HCT116 (cell line): ENCODE data around the gene BTN1A1. TPM values are rescaled to one million over a fixed set of nuclear protein-coding genes. Genes with fewer than 3 reads are reported as not detected.

ENCODE experiments used
- ATAC-seq: fragments of 200-7000 bp; cut with Tn5 transposase; 2 replicates; pipeline ENCODE4 v1.9.1; 2020; ENCODE audit warnings: mild to moderate bottlenecking, moderate library complexity
- BruUV-seq: library from RNA; stranded (reverse); fragments of 400-500 nt; replicated peaks from 2 replicates; lab custom pipeline; 2021; lab: Mats Ljungman, UMichigan
- CTCF ChIA-PET: fragments of 300-600 bp; sonication (Branson Sonifier 250); formaldehyde crosslinking; loops from one replicate; lab custom pipeline; 2021; ENCODE audit warnings: antibody characterized with exemption; lab: Charles Lee
- POLR2A ChIA-PET: fragments of 300-600, 350-600 bp; sonication (Branson Sonifier 250); formaldehyde crosslinking; loops from one replicate; lab custom pipeline; 2021; ENCODE audit warnings: antibody characterized with exemption; lab: Charles Lee
- RAD21 ChIA-PET, 2 experiments: fragments of 300-600 bp; sonication (Branson Sonifier 250); formaldehyde crosslinking; loops; one replicate each; lab custom pipeline; 2023; ENCODE audit warnings: low total read pairs in 2 of 2; ENCODE audit not compliant: uncharacterized antibody in 2 of 2, unreplicated experiment in 2 of 2, low non-redundant PET in 1 of 2; lab: Charles Lee
- DNase-seq: peaks from one replicate; pipeline ENCODE4 v3.0.0-alpha.2; 2010; ENCODE audit warnings: low read depth, low spot score
- H2AFZ ChIP-seq: fragments of 200-600 bp; shearing (Covaris generic), sonication (generic); 2 replicates; pipeline ENCODE4 v1.6.1; 2017; ENCODE audit warnings: low read depth, mixed run types, mixed read lengths, antibody characterized with exemption, low read length; ENCODE audit not compliant: poor library complexity, severe bottlenecking
- H3K27ac ChIP-seq: 2 replicates; pipeline ENCODE4 v1.5.1; 2012; ENCODE audit warnings: low read depth, low read length
- H3K27me3 ChIP-seq: fragments of 200-600 bp; sonication (generic); 2 replicates; pipeline ENCODE4 v1.6.1; 2016; ENCODE audit warnings: mixed run types, low read length, mixed read lengths; ENCODE audit not compliant: insufficient read depth
- H3K36me3 ChIP-seq, 2 experiments: fragments of 200-500 bp in 1 of 2; fragments of 200-600 bp in 1 of 2; sonication (Bioruptor generic) in 1 of 2; sonication (generic) in 1 of 2; 2 replicates each; pipeline versions ENCODE4 v1.5.1 to v1.6.1; 2014 to 2016; ENCODE audit warnings: low read length in 2 of 2, inconsistent platforms in 1 of 2, mixed read lengths in 1 of 2, mixed run types in 1 of 2; ENCODE audit not compliant: insufficient read depth in 2 of 2, control insufficient read depth in 1 of 2
- H3K4me1 ChIP-seq, 2 experiments: fragments of 200-600 bp in 1 of 2; sonication (generic) in 1 of 2; 2 replicates each; pipeline versions ENCODE4 v1.5.1 to v1.6.1; 2012 to 2017; ENCODE audit warnings: low read length in 2 of 2, inconsistent platforms in 1 of 2, mild to moderate bottlenecking in 1 of 2, mixed read lengths in 1 of 2, mixed run types in 1 of 2, moderate library complexity in 1 of 2; ENCODE audit not compliant: insufficient read depth in 2 of 2, control insufficient read depth in 1 of 2
- H3K4me2 ChIP-seq: fragments of 200-600 bp; sonication (generic); 2 replicates; pipeline ENCODE4 v1.6.1; 2017; ENCODE audit warnings: mixed run types, low read length, mixed read lengths
- H3K4me3 ChIP-seq, 2 experiments: fragments of 200-600 bp in 1 of 2; sonication (generic) in 1 of 2; replicated peaks in 1 of 2; 2 replicates each; pipeline ENCODE4 v1.5.1; 2011 to 2016; ENCODE audit warnings: low read length in 2 of 2, control low read depth in 1 of 2, low read depth in 1 of 2, mild to moderate bottlenecking in 1 of 2, mixed read lengths in 1 of 2, mixed run types in 1 of 2
- H3K79me2 ChIP-seq: fragments of 200-600 bp; sonication (generic); 2 replicates; pipeline ENCODE4 v1.6.1; 2017; ENCODE audit warnings: mild to moderate bottlenecking, mixed run types, low read length, moderate library complexity, mixed read lengths; ENCODE audit not compliant: insufficient read depth
- H3K9ac ChIP-seq: fragments of 200-600 bp; sonication (generic); 2 replicates; pipeline ENCODE4 v1.6.1; 2016; ENCODE audit warnings: low read length, mixed read lengths
- H3K9me2 ChIP-seq: fragments of 200-600 bp; sonication (generic), shearing (Covaris generic); 2 replicates; pipeline ENCODE4 v1.6.1; 2017; ENCODE audit warnings: mixed run types, mild to moderate bottlenecking, moderate library complexity; ENCODE audit not compliant: insufficient read depth
- H3K9me3 ChIP-seq, 2 experiments: fragments of 200-500 bp in 1 of 2; fragments of 200-600 bp in 1 of 2; sonication (Bioruptor generic) in 1 of 2; sonication (generic) in 1 of 2; 2 replicates each; pipeline ENCODE4 v1.6.1; 2014 to 2017; ENCODE audit warnings: low read length in 2 of 2, mixed read lengths in 2 of 2, inconsistent platforms in 1 of 2, low read depth in 1 of 2, mild to moderate bottlenecking in 1 of 2, mixed run types in 1 of 2, moderate library complexity in 1 of 2; ENCODE audit not compliant: control insufficient read depth in 1 of 2, insufficient read depth in 1 of 2
- H4K20me1 ChIP-seq: fragments of 200-600 bp; sonication (generic), shearing (Covaris generic); 2 replicates; pipeline ENCODE4 v1.6.1; 2017; ENCODE audit warnings: mixed run types, mild to moderate bottlenecking, moderate library complexity; ENCODE audit not compliant: insufficient read depth
- CEBPB ChIP-seq: IDR thresholded peaks from 2 replicates; pipeline ENCODE4 v1.6.1; 2012; ENCODE audit warnings: low read depth
- CTCF ChIP-seq, 3 experiments: fragments of 200-600 bp in 1 of 3; sonication (generic) in 1 of 3; IDR thresholded peaks in 2 of 3; conservative IDR thresholded peaks in 1 of 3; 2 replicates each; pipeline ENCODE4 v1.5.1; 2012 to 2017; ENCODE audit warnings: low read depth in 2 of 3, low read length in 2 of 3, antibody characterized with exemption in 1 of 3, borderline replicate concordance in 1 of 3, control low read depth in 1 of 3, mild to moderate bottlenecking in 1 of 3, mixed read lengths in 1 of 3, mixed run types in 1 of 3, moderate library complexity in 1 of 3; ENCODE audit not compliant: insufficient read depth in 1 of 3
- EGR1 ChIP-seq: IDR thresholded peaks from 2 replicates; pipeline ENCODE4 v1.6.1; 2012; ENCODE audit warnings: low read depth
- FOSL1 ChIP-seq: IDR thresholded peaks from 2 replicates; pipeline ENCODE4 v1.6.1; 2012; ENCODE audit warnings: low read depth
- JUND ChIP-seq: IDR thresholded peaks from 2 replicates; pipeline ENCODE4 v1.6.1; 2012
- MAX ChIP-seq: IDR thresholded peaks from 2 replicates; pipeline ENCODE4 v1.6.1; 2012
- POLR2A ChIP-seq: IDR thresholded peaks from 2 replicates; pipeline ENCODE4 v1.7.0; 2011; ENCODE audit warnings: borderline replicate concordance; ENCODE audit not compliant: insufficient read depth, insufficient read length; ENCODE audit errors: extremely low read depth
- POLR2AphosphoS5 ChIP-seq: IDR thresholded peaks from 2 replicates; pipeline ENCODE4 v1.6.1; 2011; ENCODE audit warnings: mild to moderate bottlenecking, low read depth, low read length, moderate library complexity
- RAD21 ChIP-seq: IDR thresholded peaks from 2 replicates; pipeline ENCODE4 v1.6.1; 2012; ENCODE audit warnings: low read depth, mild to moderate bottlenecking
- REST ChIP-seq: IDR thresholded peaks from 2 replicates; pipeline ENCODE4 v1.6.1; 2012; ENCODE audit warnings: low read depth
- SIN3A ChIP-seq: IDR thresholded peaks from 2 replicates; pipeline ENCODE4 v1.6.1; 2012; ENCODE audit warnings: low read depth
- SP1 ChIP-seq: IDR thresholded peaks from 2 replicates; pipeline ENCODE4 v1.6.1; 2012; ENCODE audit warnings: low read depth
- SRF ChIP-seq: IDR thresholded peaks from 2 replicates; pipeline ENCODE4 v1.6.1; 2012; ENCODE audit warnings: low read depth
- TCF7L2 ChIP-seq: IDR thresholded peaks from 2 replicates; pipeline ENCODE4 v1.7.0; 2011; ENCODE audit warnings: borderline replicate concordance, inconsistent platforms; ENCODE audit not compliant: insufficient read depth, insufficient read length; ENCODE audit errors: extremely low read depth
- YY1 ChIP-seq: IDR thresholded peaks from 2 replicates; pipeline ENCODE4 v1.6.1; 2011; ENCODE audit warnings: low read length, low read depth, moderate library complexity, mild to moderate bottlenecking; ENCODE audit not compliant: insufficient replicate concordance; ENCODE audit errors: extremely low read depth
- ZBTB33 ChIP-seq: IDR thresholded peaks from 2 replicates; pipeline ENCODE4 v1.6.1; 2011; ENCODE audit warnings: mild to moderate bottlenecking, low read length, moderate library complexity; ENCODE audit not compliant: insufficient replicate concordance; ENCODE audit errors: extremely low read depth
- ZFX ChIP-seq: fragments of 450-650 bp; IDR thresholded peaks from 2 replicates; pipeline ENCODE4 v1.6.1; 2017
- ZNF274 ChIP-seq: fragments of 200-500 bp; sonication (Bioruptor generic); IDR thresholded peaks from 2 replicates; pipeline ENCODE4 v1.6.1; 2014; ENCODE audit warnings: mild to moderate bottlenecking, low read depth, low read length, inconsistent platforms
- intact Hi-C: fragments of 100-400 bp; cut with micrococcal nuclease; formaldehyde crosslinking; loops from 2 replicates; pipeline ENCODE4 v1.10.0; 2022
- total RNA-seq: library from RNA; stranded (reverse); gene quantifications from one replicate; pipeline ENCODE4 v1.2.1, GENCODE V29; 2021; ENCODE audit not compliant: unreplicated experiment

BTN1A1 gene
- total RNA-seq, 1 experiment from 2014 or later: 0.32 TPM

GRCh38 chr6:26473429-26473757, 26.7 kb upstream of the BTN1A1 start:
- CTCF ChIA-PET: no interaction called here

More at GRCh38 chr6:26473429-26473757, 26.7 kb upstream of the BTN1A1 start:
- POLR2A ChIA-PET: no interaction called here
- peak overlapping the region; percentile 73 for H3K4me2 ChIP-seq
- H2AFZ ChIP-seq: peak overlapping the region; percentile 48
- intact Hi-C loops: no loop called here
- peak overlapping the region; percentile 43 to 49 for H3K4me3 ChIP-seq
- ATAC-seq: no peak
- peak overlapping the region; percentile 54 for H3K9ac ChIP-seq
- H3K27ac ChIP-seq: peak overlapping the region; percentile 61; the same call in 1 of the 2 replicates
- no peaks in the 10 kb centered on the region for H4K20me1 ChIP-seq
- H3K4me1 ChIP-seq: peaks cover 15 to 28% of the 10 kb centered on the region in 2 experiments
- TF ChIP-seq RAD21 (no peak), SIN3A (no peak), FOSL1 (no peak), SP1 (no peak), CTCF (IDR thresholded peaks at IDR 0.05 in 2 of 3, conservative IDR thresholded peaks at IDR 0.05 in 1 of 3; ENCODE audit: borderline replicate concordance in 1 of 3, insufficient read depth in 1 of 3, low read depth in 2 of 3, low read length in 2 of 3) (no peak), MAX (no peak), POLR2A (no peak), TCF7L2 (no peak), YY1 (no peak), CEBPB (no peak), JUND (no peak), ZNF274 (no peak), REST (no peak), ZBTB33 (no peak), POLR2AphosphoS5 (no peak), EGR1 (no peak), ZFX (no peak), SRF (no peak)
- TF ChIP-seq, all 23 proteins: peak for 0
- no peaks in the 10 kb centered on the region for H3K9me2 ChIP-seq
- H3K27me3 ChIP-seq: no peaks in the 10 kb centered on the region
- RAD21 ChIA-PET: no interaction called here
- H3K9me3 ChIP-seq: peaks cover 0 to 6% of the 10 kb centered on the region in 2 experiments; a peak in 1 of 4 replicates
- no peaks in the 10 kb centered on the region for H3K79me2 ChIP-seq
- peaks cover 0 to 5% of the 10 kb centered on the region in 2 experiments; a peak in 2 of 4 replicates for H3K36me3 ChIP-seq
- BruUV-seq: no TSS peak
- no peak for DNase-seq
